Fibroblast of lung (primary cell): ENCODE measurements around the gene FTL. TPM values are rescaled to one million over a fixed set of nuclear protein-coding genes. Genes with fewer than 3 reads are reported as not detected.

Experiments used
- DNase-seq, 2 donors: peaks; one replicate each; pipeline versions ENCODE4 v3.0.0 to v3.0.0-alpha.2; 2010; ENCODE audit warnings: low read depth in 2 of 2
- H2AFZ ChIP-seq: 2 replicates; pipeline ENCODE4 v1.5.1; 2012; ENCODE audit warnings: low read length, control low read depth, inconsistent platforms
- H3K27ac ChIP-seq: 2 replicates; pipeline ENCODE4 v1.5.1; 2011; ENCODE audit warnings: low read length, control low read depth; ENCODE audit not compliant: insufficient read depth
- H3K27me3 ChIP-seq: 2 replicates; pipeline ENCODE4 v1.5.1; 2011; ENCODE audit warnings: mild to moderate bottlenecking, low read length; ENCODE audit not compliant: control insufficient read depth, insufficient read depth
- H3K36me3 ChIP-seq: 2 replicates; pipeline ENCODE4 v1.5.1; 2011; ENCODE audit warnings: low read length; ENCODE audit not compliant: control insufficient read depth, insufficient read depth
- H3K4me1 ChIP-seq: 2 replicates; pipeline ENCODE4 v1.5.1; 2011; ENCODE audit warnings: low read length; ENCODE audit not compliant: control insufficient read depth, insufficient read depth; ENCODE audit errors: extremely low read depth
- H3K4me2 ChIP-seq: 2 replicates; pipeline ENCODE4 v1.5.1; 2011; ENCODE audit warnings: low read length, control low read depth; ENCODE audit not compliant: insufficient read depth; ENCODE audit errors: extremely low read depth
- H3K4me3 ChIP-seq, 4 experiments: fragments of 200-600 bp in 1 of 4; sonication (generic) in 1 of 4; replicated peaks in 1 of 4; 2 replicates each; pipeline ENCODE4 v1.5.1; 2011 to 2016; ENCODE audit warnings: low read length in 4 of 4, low read depth in 3 of 4, mild to moderate bottlenecking in 3 of 4, control low read depth in 2 of 4, inconsistent platforms in 1 of 4, mixed read lengths in 1 of 4; ENCODE audit not compliant: insufficient read depth in 1 of 4; ENCODE audit errors: control extremely low read depth in 1 of 4
- H3K79me2 ChIP-seq: 2 replicates; pipeline ENCODE4 v1.5.1; 2012; ENCODE audit warnings: mild to moderate bottlenecking, low read length, inconsistent platforms; ENCODE audit not compliant: control insufficient read depth, insufficient read depth
- H3K9ac ChIP-seq: 2 replicates; pipeline ENCODE4 v1.5.1; 2011; ENCODE audit warnings: mild to moderate bottlenecking, low read length, control low read depth; ENCODE audit not compliant: insufficient read depth
- H3K9me3 ChIP-seq: 2 replicates; pipeline ENCODE4 v1.5.1; 2012; ENCODE audit warnings: low read depth, low read length; ENCODE audit not compliant: control insufficient read depth, insufficient read depth
- H4K20me1 ChIP-seq: 2 replicates; pipeline ENCODE4 v1.5.1; 2011; ENCODE audit warnings: low read length; ENCODE audit not compliant: control insufficient read depth, insufficient read depth; ENCODE audit errors: extremely low read depth
- EZH2 ChIP-seq: IDR thresholded peaks from 2 replicates; pipeline ENCODE4 v1.5.1; 2012; ENCODE audit warnings: low read length, control low read depth, mild to moderate bottlenecking; ENCODE audit errors: missing control alignments
- polyA plus RNA-seq, 2 donors: library from polyadenylated mRNA; depleted of rRNA in 1 of 2; stranded (reverse) in 1 of 2; unstranded in 1 of 2; fragments of >200 nt; gene quantifications; 2 replicates each; pipeline ENCODE4 v1.2.1, GENCODE V29; 2011 to 2012; ENCODE audit warnings: missing spikeins in 1 of 2
- total RNA-seq: library from RNA; depleted of rRNA; stranded (reverse); fragments of >200 nt; gene quantifications from 2 replicates; pipeline ENCODE4 v1.2.1, GENCODE V29; 2014
- TF ChIP-seq, protein P1 (sequence below), 2 donors: IDR thresholded peaks in 1 of 2; conservative IDR thresholded peaks in 1 of 2; 1 replicate in 1 of 2; 2 replicates in 1 of 2; pipeline ENCODE4 v1.5.1; 2011 to 2012; ENCODE audit warnings: low read length in 2 of 2, control low read depth in 1 of 2, inconsistent platforms in 1 of 2, low read depth in 1 of 2, mild to moderate bottlenecking in 1 of 2

The FTL gene
- total and polyA plus RNA-seq, 2 donors (not counting 1 experiment from before 2014, with no cell fraction given), result 1,844 to 6,440 TPM

DNA sequence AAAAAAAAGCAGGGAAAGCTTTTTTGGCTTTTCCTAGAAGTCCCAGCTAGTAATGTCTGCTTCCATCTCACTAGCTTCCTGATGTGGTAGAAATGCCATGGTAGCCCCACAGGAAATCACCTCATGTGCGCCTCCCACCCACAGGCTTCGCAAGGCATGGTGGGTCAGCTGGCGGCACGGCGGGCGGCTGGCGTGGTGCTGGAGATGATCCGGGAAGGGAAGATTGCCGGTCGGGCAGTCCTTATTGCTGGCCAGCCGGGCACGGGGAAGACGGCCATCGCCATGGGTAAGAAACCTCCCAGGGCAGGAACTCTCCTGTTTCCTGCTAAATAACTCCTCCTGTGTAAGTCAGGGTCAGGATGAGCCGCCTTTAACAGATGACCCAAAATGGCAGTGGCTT, 39.0 kb downstream of the FTL start:
- Histone ChIP-seq H3K27me3 (no peaks in the 10 kb centered on the region), H3K9ac (no peak overlapping the region), H3K27ac (no peak overlapping the region), H4K20me1 (no peaks in the 10 kb centered on the region), H3K4me3 (no peak overlapping the region), H3K9me3 (no peaks in the 10 kb centered on the region), H3K79me2 (peaks cover 3% of the 10 kb centered on the region), H3K4me2 (no peak overlapping the region), H3K4me1 (no peaks in the 10 kb centered on the region), H2AFZ (no peak overlapping the region), H3K36me3 (peaks cover 23% of the 10 kb centered on the region)
- DNase-seq, result no peak
- TF ChIP-seq EZH2, result no peak
- TF ChIP-seq, protein P1, sequence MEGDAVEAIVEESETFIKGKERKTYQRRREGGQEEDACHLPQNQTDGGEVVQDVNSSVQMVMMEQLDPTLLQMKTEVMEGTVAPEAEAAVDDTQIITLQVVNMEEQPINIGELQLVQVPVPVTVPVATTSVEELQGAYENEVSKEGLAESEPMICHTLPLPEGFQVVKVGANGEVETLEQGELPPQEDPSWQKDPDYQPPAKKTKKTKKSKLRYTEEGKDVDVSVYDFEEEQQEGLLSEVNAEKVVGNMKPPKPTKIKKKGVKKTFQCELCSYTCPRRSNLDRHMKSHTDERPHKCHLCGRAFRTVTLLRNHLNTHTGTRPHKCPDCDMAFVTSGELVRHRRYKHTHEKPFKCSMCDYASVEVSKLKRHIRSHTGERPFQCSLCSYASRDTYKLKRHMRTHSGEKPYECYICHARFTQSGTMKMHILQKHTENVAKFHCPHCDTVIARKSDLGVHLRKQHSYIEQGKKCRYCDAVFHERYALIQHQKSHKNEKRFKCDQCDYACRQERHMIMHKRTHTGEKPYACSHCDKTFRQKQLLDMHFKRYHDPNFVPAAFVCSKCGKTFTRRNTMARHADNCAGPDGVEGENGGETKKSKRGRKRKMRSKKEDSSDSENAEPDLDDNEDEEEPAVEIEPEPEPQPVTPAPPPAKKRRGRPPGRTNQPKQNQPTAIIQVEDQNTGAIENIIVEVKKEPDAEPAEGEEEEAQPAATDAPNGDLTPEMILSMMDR (conservative IDR thresholded peaks at IDR 0.05 in 1 of 2, IDR thresholded peaks at IDR 0.05 in 1 of 2; ENCODE audit: low read depth in 1 of 2, low read length in 2 of 2), result no peak

DNA sequence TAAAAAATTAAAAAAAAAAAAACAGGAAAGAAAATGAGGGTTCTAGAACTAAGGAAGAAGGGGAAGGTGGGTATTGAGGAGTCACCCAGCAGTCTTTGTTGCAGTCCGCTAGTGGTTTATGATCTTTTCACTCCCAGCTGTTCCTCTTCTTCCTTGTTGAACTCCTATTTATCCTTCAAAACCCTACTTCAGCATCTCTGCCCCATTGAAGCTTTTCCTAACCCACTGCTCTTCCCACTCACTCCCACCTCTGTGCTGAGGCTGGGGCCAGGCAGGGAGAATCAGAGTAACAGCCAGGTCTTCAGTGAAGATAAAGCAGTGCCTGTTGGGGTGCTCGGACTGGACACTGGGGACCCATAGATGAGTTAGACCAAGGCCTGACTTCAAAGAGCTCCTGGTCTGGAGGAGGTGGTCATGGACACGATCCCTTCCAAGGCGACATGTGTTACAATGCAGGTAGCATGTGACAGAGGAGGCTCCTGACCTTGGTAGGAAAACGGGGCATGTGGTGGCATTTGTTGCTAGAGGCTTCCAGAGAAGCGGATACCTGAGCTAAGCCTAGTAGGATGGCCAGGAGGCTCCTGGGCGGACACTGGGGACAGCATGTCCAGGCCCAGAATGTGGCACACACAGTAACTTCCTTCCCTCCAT, 40.0 kb downstream of the FTL start:
- H3K36me3 ChIP-seq, result peaks cover 27% of the 10 kb centered on the region
- no peak overlapping the region for H3K9ac ChIP-seq
- H3K9me3 ChIP-seq, result no peaks in the 10 kb centered on the region
- no peak overlapping the region for H3K27ac ChIP-seq
- H3K79me2 ChIP-seq, result no peaks in the 10 kb centered on the region
- no peak overlapping the region for H2AFZ ChIP-seq
- no peaks in the 10 kb centered on the region for H3K4me1 ChIP-seq
- no peaks in the 10 kb centered on the region for H4K20me1 ChIP-seq
- no peak overlapping the region for H3K4me3 ChIP-seq
- H3K4me2 ChIP-seq, result no peak overlapping the region
- TF ChIP-seq, protein P1 (conservative IDR thresholded peaks at IDR 0.05 in 1 of 2, IDR thresholded peaks at IDR 0.05 in 1 of 2; ENCODE audit: low read depth in 1 of 2, low read length in 2 of 2), result no peak
- no peak for TF ChIP-seq EZH2
- H3K27me3 ChIP-seq, result no peaks in the 10 kb centered on the region
- DNase-seq, result no peak

DNA sequence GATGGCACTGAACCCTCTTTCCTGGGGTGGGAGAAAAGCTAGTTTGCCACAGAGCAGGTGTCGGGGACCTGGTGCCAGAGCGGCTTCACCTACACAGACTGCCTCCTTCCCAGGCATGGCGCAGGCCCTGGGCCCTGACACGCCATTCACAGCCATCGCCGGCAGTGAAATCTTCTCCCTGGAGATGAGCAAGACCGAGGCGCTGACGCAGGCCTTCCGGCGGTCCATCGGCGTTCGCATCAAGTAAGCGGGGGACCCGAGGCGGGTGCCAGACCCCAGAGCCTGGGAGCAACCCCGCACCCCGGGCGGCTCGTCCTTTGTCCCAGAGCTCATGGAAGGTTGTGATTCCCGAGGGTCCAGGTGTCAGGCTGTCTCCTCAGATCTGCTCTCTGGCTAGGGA, 41.8 kb downstream of the FTL start:
- no peak overlapping the region for H3K9ac ChIP-seq
- no peak overlapping the region for H2AFZ ChIP-seq
- no peak overlapping the region for H3K27ac ChIP-seq
- no peaks in the 10 kb centered on the region for H3K79me2 ChIP-seq
- no peak overlapping the region for H3K4me2 ChIP-seq
- no peaks in the 10 kb centered on the region for H4K20me1 ChIP-seq
- DNase-seq, result no peak
- H3K36me3 ChIP-seq, result peaks cover 35% of the 10 kb centered on the region
- TF ChIP-seq, protein P1 (conservative IDR thresholded peaks at IDR 0.05 in 1 of 2, IDR thresholded peaks at IDR 0.05 in 1 of 2; ENCODE audit: low read depth in 1 of 2, low read length in 2 of 2), result no peak
- TF ChIP-seq EZH2, result no peak
- H3K27me3 ChIP-seq, result no peaks in the 10 kb centered on the region
- H3K4me1 ChIP-seq, result no peaks in the 10 kb centered on the region
- H3K4me3 ChIP-seq, result no peak overlapping the region
- H3K9me3 ChIP-seq, result no peaks in the 10 kb centered on the region
